CD4-positive, CD25-positive, alpha-beta regulatory T cell (primary cell): ENCODE measurements around the gene PRDX1. TPM values are rescaled to one million over a fixed set of nuclear protein-coding genes. Genes with fewer than 3 reads are reported as not detected.
"Not testable (repeated sequence)": the region's sequence is repeated elsewhere in the genome, so short reads cannot be mapped to it uniquely, and the experiment has no call there.

Experiments
- ATAC-seq, 2 donors: fragments of 150-1000 bp; cut with Tn5 transposase; one replicate each; pipeline ENCODE4 v1.10.0; 2021; ENCODE audit warnings: low read depth in 2 of 2, moderate number of reproducible peaks in 2 of 2, moderate library complexity in 1 of 2
- DNase-seq, 3 donors: peaks; one replicate each; pipeline versions ENCODE4 v3.0.0 to v3.0.0-alpha.2; 2012 to 2022; ENCODE audit warnings: mixed read lengths in 1 of 3
- H3K27ac ChIP-seq: one replicate; pipeline ENCODE4 v1.7.0; 2013; ENCODE audit warnings: mild to moderate bottlenecking, low read length; ENCODE audit not compliant: insufficient read depth, poor library complexity, severe bottlenecking
- H3K27me3 ChIP-seq: one replicate; pipeline ENCODE4 v1.7.0; 2013; ENCODE audit warnings: low read length; ENCODE audit not compliant: control insufficient read depth, insufficient read depth
- H3K36me3 ChIP-seq: one replicate; pipeline ENCODE4 v1.7.0; 2013; ENCODE audit warnings: mild to moderate bottlenecking, low read length, moderate library complexity; ENCODE audit not compliant: control insufficient read depth, insufficient read depth
- H3K4me1 ChIP-seq: 2 replicates; pipeline ENCODE4 v1.7.0; 2013; ENCODE audit warnings: mild to moderate bottlenecking, low read length; ENCODE audit not compliant: insufficient read depth, control insufficient read depth, poor library complexity, severe bottlenecking
- H3K4me3 ChIP-seq: one replicate; pipeline ENCODE4 v1.7.0; 2013; ENCODE audit warnings: low read depth, mild to moderate bottlenecking, low read length, moderate library complexity
- H3K9me3 ChIP-seq, 2 experiments: 1 replicate in 1 of 2; 2 replicates in 1 of 2; pipeline ENCODE4 v1.7.0; 2013; ENCODE audit warnings: low read length in 2 of 2, mild to moderate bottlenecking in 1 of 2, moderate library complexity in 1 of 2; ENCODE audit not compliant: control insufficient read depth in 2 of 2
- H3K27ac Mint-ChIP-seq, 3 donors: one replicate each; pipeline ENCODE4 v1.8.0; 2020 to 2022; ENCODE audit warnings: mild to moderate bottlenecking in 3 of 3, mixed read lengths in 3 of 3, moderate library complexity in 2 of 3
- H3K27me3 Mint-ChIP-seq: one replicate; pipeline ENCODE4 v1.8.0; 2022; ENCODE audit warnings: mild to moderate bottlenecking, mixed read lengths
- H3K36me3 Mint-ChIP-seq: one replicate; pipeline ENCODE4 v1.8.0; 2020; ENCODE audit warnings: mixed read lengths
- H3K4me1 Mint-ChIP-seq, 4 donors: one replicate each; pipeline ENCODE4 v1.8.0; 2020 to 2022; ENCODE audit warnings: mixed read lengths in 4 of 4, mild to moderate bottlenecking in 1 of 4
- H3K4me3 Mint-ChIP-seq, 4 donors: one replicate each; pipeline ENCODE4 v1.8.0; 2020 to 2022; ENCODE audit warnings: mild to moderate bottlenecking in 4 of 4, mixed read lengths in 4 of 4, moderate library complexity in 3 of 4
- H3K9me3 Mint-ChIP-seq, 7 donors: one replicate each; pipeline ENCODE4 v1.8.0; 2020 to 2022; ENCODE audit warnings: mixed read lengths in 7 of 7, mild to moderate bottlenecking in 3 of 7, moderate library complexity in 2 of 7
- polyA plus RNA-seq, 4 donors: library from polyadenylated mRNA; unstranded; fragments of 300-500 nt; fragmentation: Illumina TruSeq; gene quantifications; one replicate each; pipeline ENCODE4 v1.2.3, GENCODE V29; 2021
- total RNA-seq: library from RNA; stranded (reverse); gene quantifications from one replicate; pipeline ENCODE4 v1.2.3, GENCODE V29; 2022

The PRDX1 gene
- total and polyA plus RNA-seq, 5 donors from 2014 or later = 96.7 to 384 (median 334) TPM

DNA sequence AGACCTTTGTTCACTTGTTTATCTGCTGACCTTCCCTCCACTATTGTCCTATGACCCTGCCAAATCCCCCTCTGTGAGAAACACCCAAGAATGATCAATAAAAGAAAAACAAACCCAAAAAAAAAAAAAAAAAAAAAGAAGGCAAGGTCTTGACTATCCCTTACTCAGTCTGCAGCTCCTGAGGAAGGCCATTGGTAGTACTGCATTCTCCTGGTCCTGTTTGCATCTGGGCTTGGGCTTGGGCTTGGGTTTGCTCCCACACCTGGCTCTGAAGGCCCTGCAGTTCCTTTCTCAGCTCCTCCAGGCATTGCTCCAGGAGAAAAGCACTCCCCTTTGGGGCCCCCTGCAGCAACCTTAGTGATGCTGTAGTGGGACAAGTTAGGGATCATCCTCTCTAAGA lies 23.4 kb downstream of the PRDX1 start:
- no peaks in the 10 kb centered on the region for H3K27me3 ChIP-seq
- H3K36me3 ChIP-seq = no peaks in the 10 kb centered on the region
- Mint-ChIP-seq H3K36me3 (no peaks in the 10 kb centered on the region), H3K27me3 (no peaks in the 10 kb centered on the region), H3K27ac (no peak overlapping the region), H3K4me1 (peaks cover 0 to 40% (median 20%) of the 10 kb centered on the region in 4 donors), H3K9me3 (no peaks in the 10 kb centered on the region), H3K4me3 (peak overlapping the region; percentile 89 to 98 (median 96))
- H3K4me1 ChIP-seq = peaks cover 14% of the 10 kb centered on the region
- DNase-seq (no peak), ATAC-seq (no peak)
- H3K9me3 ChIP-seq = no peaks in the 10 kb centered on the region
- no peak overlapping the region for H3K4me3 ChIP-seq
- H3K27ac ChIP-seq = no peak overlapping the region

DNA sequence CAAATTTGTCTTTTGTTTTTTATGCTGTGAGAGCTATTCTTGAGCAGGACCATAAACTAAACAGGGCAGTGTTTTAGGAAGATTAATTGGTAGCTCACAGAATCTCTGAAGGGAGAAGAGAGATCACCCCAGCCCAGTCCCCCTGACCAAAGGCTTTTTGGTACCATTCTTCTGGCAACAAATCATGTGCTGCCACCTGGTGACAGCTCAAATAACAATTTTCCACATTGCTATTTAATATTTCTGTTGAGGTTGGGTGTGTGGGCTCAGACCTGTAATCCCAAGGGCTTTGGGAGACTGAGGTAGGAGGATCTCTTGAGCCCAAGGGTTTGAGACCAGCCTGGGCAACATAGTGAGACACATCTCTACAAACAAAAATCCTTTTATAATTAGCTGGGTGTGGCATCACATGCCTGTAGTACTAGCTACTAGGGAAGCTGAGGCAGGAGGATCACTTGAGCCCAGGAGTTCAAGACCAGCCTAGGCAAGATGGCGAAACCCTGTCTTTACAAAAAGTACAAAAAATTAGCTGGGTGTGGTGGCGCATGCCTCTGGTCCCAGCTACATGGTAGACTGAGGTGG lies 28.5 kb downstream of the PRDX1 start:
- H3K9me3 ChIP-seq = no peaks in the 10 kb centered on the region
- no peaks in the 10 kb centered on the region for H3K9me3 Mint-ChIP-seq
- peak overlapping the region; percentile 32 to 94 (median 70) for H3K4me3 Mint-ChIP-seq

DNA sequence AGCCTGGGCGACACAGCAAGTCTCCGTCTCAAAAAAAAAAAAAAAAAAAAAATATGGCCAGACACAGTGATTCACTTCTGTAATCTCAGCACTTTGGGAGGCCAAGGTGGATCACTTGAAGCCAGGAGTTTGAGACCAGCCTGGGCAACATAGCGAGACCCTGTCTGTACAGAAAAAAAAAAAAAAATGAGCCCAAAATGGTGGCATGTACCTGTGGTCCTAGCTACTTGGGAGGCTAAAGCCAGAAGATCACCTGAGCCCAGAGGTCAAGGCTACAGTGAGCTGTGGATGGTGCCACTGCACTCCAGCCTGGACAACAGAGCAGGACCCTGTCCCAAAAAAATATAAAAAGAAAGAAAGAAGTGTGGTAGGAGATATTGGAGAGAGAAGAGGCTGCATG lies 29.0 kb downstream of the PRDX1 start:
- ATAC-seq (no peak), DNase-seq (no peak)
- Mint-ChIP-seq H3K4me3 (peak overlapping the region; percentile 32 to 94 (median 70)), H3K36me3 (no peaks in the 10 kb centered on the region), H3K27ac (peak overlapping the region in 1 of 3 donors; percentile 39), H3K9me3 (no peaks in the 10 kb centered on the region), H3K27me3 (no peaks in the 10 kb centered on the region), H3K4me1 (peaks cover 5 to 14% (median 10%) of the 10 kb centered on the region in 4 donors)
- no peak overlapping the region for H3K27ac ChIP-seq
- H3K9me3 ChIP-seq = no peaks in the 10 kb centered on the region
- no peak overlapping the region for H3K4me3 ChIP-seq
- no peaks in the 10 kb centered on the region for H3K36me3 ChIP-seq
- H3K4me1 ChIP-seq = peaks cover 22% of the 10 kb centered on the region
- H3K27me3 ChIP-seq = no peaks in the 10 kb centered on the region

More for the DNA sequence above, 28.5 kb downstream of the PRDX1 start:
- Histone ChIP-seq H3K27ac (no peak overlapping the region), H3K4me1 (peaks cover 22% of the 10 kb centered on the region), H3K36me3 (no peaks in the 10 kb centered on the region), H3K27me3 (no peaks in the 10 kb centered on the region), H3K4me3 (no peak overlapping the region)
- H3K4me1 Mint-ChIP-seq = peaks cover 5 to 12% (median 9%) of the 10 kb centered on the region in 4 donors
- DNase-seq = peak; percentile 39 to 74 (median 62)
- H3K36me3 Mint-ChIP-seq = no peaks in the 10 kb centered on the region
- H3K27me3 Mint-ChIP-seq = no peaks in the 10 kb centered on the region
- no peak for ATAC-seq
- peak overlapping the region in 1 of 3 donors; percentile 39 for H3K27ac Mint-ChIP-seq

DNA sequence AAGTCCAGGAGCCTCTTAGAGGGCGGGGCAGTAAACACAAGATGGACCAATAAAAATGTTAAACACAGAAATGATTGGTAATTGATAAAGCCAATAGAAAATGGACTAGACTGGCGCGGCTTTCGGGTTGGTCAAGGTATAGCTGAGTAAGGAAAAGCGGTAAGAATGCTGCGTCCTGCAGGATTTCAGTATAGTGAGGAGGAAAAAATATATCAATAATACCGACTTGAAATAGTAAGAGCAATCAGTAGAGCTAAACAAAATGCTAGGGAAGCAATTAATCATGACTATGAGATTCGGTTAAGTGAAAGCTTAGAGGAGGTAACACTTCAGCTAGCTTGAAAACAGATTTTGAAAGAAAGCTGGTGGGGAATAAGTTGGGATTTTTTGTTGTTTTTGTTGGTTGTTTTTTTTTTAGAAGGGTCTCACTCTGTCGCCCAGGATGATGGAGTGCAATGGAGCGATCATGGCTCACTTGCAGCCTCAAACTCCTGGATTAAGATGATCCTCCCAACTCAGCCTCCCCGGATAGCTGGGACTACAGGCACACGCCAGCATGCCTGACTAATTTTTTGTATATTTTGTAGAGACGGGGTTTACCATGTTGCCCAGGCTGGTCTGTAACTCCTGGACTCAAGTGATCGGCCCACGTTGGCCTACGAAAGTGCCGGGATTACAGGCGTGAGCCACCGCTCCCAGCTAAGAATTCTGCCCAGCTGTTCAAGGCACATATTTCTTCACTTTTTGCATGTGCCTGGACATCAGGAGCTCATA lies 30.0 kb downstream of the PRDX1 start:
- Mint-ChIP-seq H3K36me3 (no peaks in the 10 kb centered on the region), H3K4me1 (peaks cover 5 to 23% (median 13%) of the 10 kb centered on the region in 4 donors), H3K27ac (no peak overlapping the region), H3K27me3 (no peaks in the 10 kb centered on the region), H3K9me3 (no peaks in the 10 kb centered on the region), H3K4me3 (no peak overlapping the region)
- no peaks in the 10 kb centered on the region for H3K27me3 ChIP-seq
- H3K9me3 ChIP-seq = no peaks in the 10 kb centered on the region
- H3K4me1 ChIP-seq = peaks cover 22% of the 10 kb centered on the region
- peak overlapping the region; percentile 82 for H3K27ac ChIP-seq
- DNase-seq (no peak), ATAC-seq (no peak)
- peak overlapping the region; percentile 85 for H3K4me3 ChIP-seq
- H3K36me3 ChIP-seq = no peaks in the 10 kb centered on the region

DNA sequence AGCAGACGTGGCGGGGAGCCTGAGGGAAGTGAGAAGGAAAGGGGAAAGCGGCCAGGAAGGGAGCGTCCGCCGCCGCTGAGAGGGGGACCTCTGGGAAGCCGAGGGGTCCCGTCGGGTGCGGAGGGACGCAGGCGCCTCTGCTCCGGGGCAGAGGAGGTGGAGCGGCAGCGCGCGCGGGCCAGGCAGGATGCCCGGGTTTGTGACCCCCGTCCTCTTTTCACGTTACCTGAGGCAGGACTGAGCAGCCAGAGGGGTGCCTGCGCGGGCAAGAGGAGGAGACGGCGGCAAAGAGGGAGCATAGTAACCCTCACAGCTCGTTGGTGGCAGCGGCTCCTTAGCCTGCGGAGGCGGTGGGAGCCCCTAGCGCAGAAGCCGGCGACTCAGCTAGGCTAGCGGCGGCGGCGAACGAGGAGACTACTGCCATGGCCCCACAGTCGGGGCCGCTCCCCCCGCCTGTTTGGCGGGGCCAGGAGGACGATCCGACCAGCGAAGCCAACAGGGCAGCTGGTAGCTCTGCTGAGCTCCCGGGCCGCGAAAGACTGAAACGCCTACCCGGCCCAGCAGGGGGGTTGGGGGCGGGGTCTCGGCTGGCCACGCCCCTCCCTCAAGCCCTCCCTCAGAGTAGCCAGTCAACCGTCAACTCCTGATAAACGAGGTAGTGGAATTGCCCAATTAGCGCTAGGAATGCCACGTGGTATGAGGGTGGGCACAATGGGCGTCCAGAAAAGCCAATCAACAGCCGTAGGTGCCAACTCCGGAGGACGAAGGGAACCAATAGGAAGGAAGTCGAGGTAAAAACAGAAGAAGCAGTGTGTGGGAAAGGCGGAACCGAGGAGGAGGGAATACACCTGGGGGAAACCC lies 30.8 kb downstream of the PRDX1 start, which contains the start of gene TESK2:
Gene TESK2 (minus strand): TSS at position 538 of the 861 bp plus-strand sequence. CDS start 33,378 bp downstream, outside the sequence.
- Histone ChIP-seq H3K4me3 (peak within 1 kb of the TSS; percentile 91), H3K9me3 (no peaks in the 10 kb centered on the region), H3K27me3 (no peaks in the 10 kb centered on the region), H3K4me1 (peaks cover 22% of the 10 kb centered on the region), H3K27ac (peak within 1 kb of the TSS; percentile 82), H3K36me3 (no peaks in the 10 kb centered on the region)
- ATAC-seq (peak; percentile 94 to 95), DNase-seq (peak; percentile 96 to 100 (median 98))
- Mint-ChIP-seq H3K4me3 (no peak within 1 kb of the TSS), H3K36me3 (no peaks in the 10 kb centered on the region), H3K27me3 (no peaks in the 10 kb centered on the region), H3K27ac (no peak within 1 kb of the TSS), H3K4me1 (peaks cover 6 to 23% (median 13%) of the 10 kb centered on the region in 4 donors), H3K9me3 (no peaks in the 10 kb centered on the region)

DNA sequence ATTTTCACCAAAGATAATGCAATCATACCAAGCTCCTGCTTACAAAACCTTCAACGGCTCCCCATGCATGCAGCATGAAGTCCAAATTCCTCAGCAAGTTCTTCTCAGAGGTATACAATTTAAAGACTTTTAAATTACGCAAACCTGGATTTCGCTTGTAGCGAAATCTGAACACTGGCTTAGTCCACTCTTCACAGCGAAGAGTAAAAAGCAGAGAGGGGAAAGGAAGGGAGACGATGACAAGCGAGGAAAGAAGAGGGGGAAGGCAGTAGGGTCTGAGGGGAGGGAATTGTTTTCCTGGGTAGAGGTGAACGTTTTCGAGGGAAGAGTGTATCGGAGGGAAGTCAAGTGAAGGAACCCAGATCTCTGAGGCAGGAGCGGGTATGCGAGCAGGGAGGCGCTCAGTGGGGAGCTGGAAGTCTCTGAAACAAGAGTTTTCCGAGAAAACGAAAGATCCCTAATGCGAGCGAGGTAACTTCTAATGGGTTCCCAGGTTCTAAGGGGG lies 31.5 kb downstream of the PRDX1 start:
- H3K27ac ChIP-seq = peak overlapping the region; percentile 70
- Mint-ChIP-seq H3K9me3 (no peaks in the 10 kb centered on the region), H3K4me3 (no peak overlapping the region), H3K27ac (no peak overlapping the region), H3K4me1 (peaks cover 6 to 23% (median 13%) of the 10 kb centered on the region in 4 donors), H3K36me3 (no peaks in the 10 kb centered on the region), H3K27me3 (no peaks in the 10 kb centered on the region)
- H3K4me1 ChIP-seq = peaks cover 22% of the 10 kb centered on the region
- H3K36me3 ChIP-seq = no peaks in the 10 kb centered on the region
- H3K9me3 ChIP-seq = no peaks in the 10 kb centered on the region
- H3K4me3 ChIP-seq = peak overlapping the region; percentile 91
- H3K27me3 ChIP-seq = no peaks in the 10 kb centered on the region
- ATAC-seq (no peak), DNase-seq (peak in 1 of 3 donors; percentile 21)

DNA sequence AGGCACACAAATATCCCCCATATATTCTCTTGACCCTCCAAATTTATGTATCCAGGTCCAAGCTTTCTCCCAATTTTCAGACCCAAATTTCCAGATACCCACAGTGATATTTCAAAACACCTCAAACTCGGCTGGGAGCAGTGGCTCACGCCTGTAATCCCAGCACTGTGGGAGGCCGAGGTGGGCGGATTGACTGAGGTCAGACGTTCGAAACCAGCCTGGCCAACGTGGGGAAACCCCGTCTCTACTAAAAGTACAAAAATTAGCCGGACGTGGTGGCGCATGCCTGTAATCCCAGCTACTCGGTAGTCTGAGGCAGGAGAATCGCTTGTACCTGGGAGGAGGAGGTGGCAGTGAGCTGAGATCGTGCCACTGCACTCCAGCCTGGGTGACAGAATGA lies 32.3 kb downstream of the PRDX1 start:
- DNase-seq, H3K9me3 ChIP-seq, H3K27me3 ChIP-seq, H3K9me3 Mint-ChIP-seq, H3K27me3 Mint-ChIP-seq, H3K36me3 Mint-ChIP-seq, H3K4me3 Mint-ChIP-seq, ATAC-seq, H3K36me3 ChIP-seq, H3K27ac ChIP-seq: not testable (repeated sequence)
- Histone ChIP-seq H3K4me1 (peaks cover 22% of the 10 kb centered on the region), H3K4me3 (peak overlapping the region; percentile 91)
- Mint-ChIP-seq H3K4me1 (peaks cover 6 to 23% (median 13%) of the 10 kb centered on the region in 4 donors), H3K27ac (peak overlapping the region in 2 of 3 donors; percentile 59 to 89)
